Measurements from ENCODE around the gene NAA40. TPM values are rescaled to one million over a fixed set of nuclear protein-coding genes. Genes with fewer than 3 reads are reported as not detected.

The NAA40 gene
- total and polyA plus RNA-seq, 5 donors: 20.1 to 47.6 (median 29.1) TPM

DNA sequence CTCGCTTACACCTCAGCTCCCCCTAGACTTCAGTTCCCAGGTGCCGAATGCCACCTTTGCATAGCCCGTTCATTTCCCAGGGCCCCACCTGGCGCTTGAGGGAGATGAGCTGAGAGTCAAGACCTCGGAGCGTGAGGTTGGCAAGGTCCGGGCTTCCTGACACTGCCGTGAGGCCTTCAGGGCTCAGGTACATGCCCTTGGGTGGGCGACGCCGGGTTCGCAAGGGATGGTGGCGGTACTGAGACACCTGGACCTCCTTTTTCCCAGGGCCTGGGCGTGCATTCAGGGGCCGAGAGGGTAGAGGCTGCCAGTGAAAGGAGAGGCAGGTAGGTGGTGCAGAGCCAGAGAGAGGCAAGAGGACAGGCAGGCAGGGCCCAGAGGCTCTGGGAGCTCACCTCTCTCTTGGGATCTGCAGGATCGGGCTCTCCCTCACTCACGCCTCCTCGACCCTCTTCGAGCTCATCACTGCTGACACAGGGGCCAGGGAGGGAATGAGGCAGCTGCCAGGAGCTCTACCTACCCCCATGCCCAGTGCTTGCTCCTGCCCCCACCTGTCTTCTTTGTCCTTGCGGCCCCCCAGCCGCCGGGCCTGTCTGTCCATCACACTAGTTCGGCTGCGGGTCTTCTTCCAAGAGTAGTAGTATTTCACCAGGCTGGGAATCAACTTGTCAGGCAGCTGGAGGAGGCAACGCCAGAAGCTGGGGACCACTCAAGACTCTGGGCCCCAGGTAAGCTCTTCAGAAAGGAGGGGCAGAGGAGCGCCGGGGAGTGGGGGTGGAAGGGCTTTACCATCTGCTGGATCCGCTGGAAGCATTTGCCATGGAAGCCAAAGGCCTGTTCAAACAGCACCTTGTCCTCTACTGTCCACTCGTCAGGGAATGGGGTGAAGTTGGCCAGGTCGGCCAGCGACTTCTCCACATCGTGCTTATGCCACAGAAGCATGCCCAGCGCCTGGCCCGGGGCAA lies 24.7 kb upstream of the NAA40 start:
- WGBS: 93% methylated on average over 34 of the region's 34 CpGs
- no peak overlapping the region for H3K27ac ChIP-seq (ENCODE audit: low read length)
- H3K4me3 ChIP-seq (ENCODE audit: low read length): no peak overlapping the region
- DNase-seq (no peak), ATAC-seq (no peak)
- no peaks in the 10 kb centered on the region for H3K9me3 ChIP-seq (ENCODE audit: control insufficient read depth, low read length)
- H3K27me3 ChIP-seq (ENCODE audit: control insufficient read depth, insufficient read depth): no peaks in the 10 kb centered on the region
- peaks cover 7% of the 10 kb centered on the region for H3K4me1 ChIP-seq (ENCODE audit: control insufficient read depth, insufficient read depth, low read length)
- intact Hi-C loops (cut with DNase I): no loop called here

- Histone ChIP-seq H3K9me3 (ENCODE audit: control insufficient read depth, low read length) (no peaks in the 10 kb centered on the region), H3K4me3 (ENCODE audit: low read length) (no peak overlapping the region), H3K4me1 (ENCODE audit: control insufficient read depth, insufficient read depth, low read length) (peaks cover 11% of the 10 kb centered on the region), H3K27ac (ENCODE audit: low read length) (no peak overlapping the region), H3K27me3 (ENCODE audit: control insufficient read depth, insufficient read depth) (no peaks in the 10 kb centered on the region)
- intact Hi-C loops (cut with DNase I): no loop called here
- WGBS: 50% methylated on average over 20 of the region's 20 CpGs
- no peak for DNase-seq
- ATAC-seq: no peak
Measured at GRCh38 chr11:63914896-63915691, 23.7 kb upstream of the NAA40 start.

DNA sequence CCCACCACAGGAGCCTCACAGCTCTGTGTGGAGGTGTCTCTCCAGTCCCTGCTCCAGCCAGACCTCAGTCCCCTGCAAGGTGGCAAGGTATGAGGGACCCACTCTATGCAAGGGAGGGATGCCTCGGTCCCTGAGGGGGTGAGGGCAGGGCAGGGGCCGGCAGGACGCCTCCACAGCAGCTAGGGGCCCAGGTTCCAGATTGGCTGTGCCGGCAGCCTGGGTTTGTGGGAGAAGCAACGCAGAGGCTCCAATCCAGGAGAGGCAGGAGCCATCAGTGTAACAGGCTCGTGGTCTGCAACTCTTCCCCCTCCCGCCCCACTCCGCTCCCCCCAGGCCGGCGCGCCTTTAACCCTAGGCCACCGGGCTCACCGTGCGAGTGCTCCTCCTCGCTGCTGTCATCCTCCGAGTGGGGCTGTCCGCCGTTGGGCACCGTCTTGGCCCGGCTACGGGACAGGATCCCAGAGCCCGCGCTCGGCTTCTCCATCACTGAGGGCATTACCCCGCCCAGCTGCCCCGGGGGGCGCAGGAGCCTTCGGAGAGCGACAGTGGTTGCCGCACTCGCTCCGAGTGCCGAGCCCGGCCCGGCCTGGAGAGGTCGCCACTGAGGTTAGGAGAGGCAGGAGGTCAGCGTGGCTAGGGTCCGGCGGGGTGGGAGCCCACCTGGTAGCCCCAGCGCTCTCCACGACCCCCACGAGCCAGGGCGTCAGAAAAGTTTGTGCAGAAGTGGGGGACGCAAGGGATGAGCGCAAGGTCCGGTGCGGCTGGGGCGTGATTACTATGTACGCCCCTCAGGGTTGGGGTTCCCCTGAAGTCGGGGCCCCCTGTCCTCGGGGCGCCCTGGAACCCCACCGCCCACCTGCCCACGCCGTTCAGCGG lies 22.6 kb upstream of the NAA40 start:
- DNase-seq (peak; percentile 60 to 88 (median 82)), ATAC-seq (no peak)
- H3K4me1 ChIP-seq (ENCODE audit: control insufficient read depth, insufficient read depth, low read length): peaks cover 11% of the 10 kb centered on the region
- no peaks in the 10 kb centered on the region for H3K27me3 ChIP-seq (ENCODE audit: control insufficient read depth, insufficient read depth)
- H3K4me3 ChIP-seq (ENCODE audit: low read length): peak overlapping the region; percentile 59
- H3K27ac ChIP-seq (ENCODE audit: low read length): peak overlapping the region; percentile 31
- H3K9me3 ChIP-seq (ENCODE audit: control insufficient read depth, low read length): no peaks in the 10 kb centered on the region
- WGBS: 4% methylated on average over 56 of the region's 56 CpGs
- intact Hi-C loops (cut with DNase I): loop anchor here in 1 of 4 donors (2.0 kb wide), 1 partner anchor 75 kb away; no protein-coding TSS in a partner anchor

DNA sequence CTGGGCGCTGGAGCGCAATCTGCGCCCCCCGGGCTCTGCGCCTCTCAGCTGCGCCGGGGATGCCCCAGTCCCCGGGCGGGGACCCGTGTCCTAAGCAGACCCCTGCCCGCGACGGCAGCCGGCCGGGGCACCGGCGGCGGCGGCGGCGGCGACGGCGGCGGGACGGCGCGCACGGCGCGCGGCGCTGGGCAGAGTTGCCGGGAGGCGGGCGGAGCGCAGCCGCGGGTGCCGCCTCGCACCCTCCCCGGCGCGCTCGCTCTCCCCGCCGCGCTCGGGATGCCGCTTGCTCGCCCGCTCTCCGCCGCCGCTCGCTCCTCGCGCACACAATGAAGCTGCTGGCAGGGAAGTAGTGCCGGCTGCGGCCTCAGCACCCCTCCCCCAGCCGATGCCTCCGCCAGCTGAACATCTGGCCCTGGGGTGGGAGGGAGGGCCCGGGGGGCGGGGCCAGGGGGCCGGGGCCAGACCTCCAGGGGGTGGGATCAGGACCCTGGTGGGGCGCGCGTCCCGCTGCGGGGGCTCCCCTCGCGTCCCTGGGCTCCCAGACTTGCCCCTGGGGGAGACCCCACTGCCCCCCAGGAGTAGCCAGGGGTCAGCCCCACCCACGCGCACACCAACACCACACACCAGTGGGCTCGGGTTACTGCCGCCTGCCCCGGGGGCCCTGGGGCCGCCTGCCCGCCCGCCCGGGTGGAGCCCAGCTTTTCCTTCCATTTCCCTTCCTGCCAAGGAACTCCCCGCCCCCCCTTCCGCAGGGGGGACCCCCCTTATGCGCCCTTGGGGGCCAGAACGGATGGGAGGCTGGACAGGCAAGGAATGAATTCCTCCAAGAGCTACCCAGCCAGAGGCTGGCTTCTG lies 21.7 kb upstream of the NAA40 start, which contains the start of gene RCOR2:
Gene RCOR2, minus strand, starts transcription at position 328 of the 855 bp plus-strand sequence. CDS start 708 bp downstream, outside the sequence.
- Histone ChIP-seq H3K9me3 (ENCODE audit: control insufficient read depth, low read length) (no peaks in the 10 kb centered on the region), H3K4me1 (ENCODE audit: control insufficient read depth, insufficient read depth, low read length) (peaks cover 11% of the 10 kb centered on the region), H3K27me3 (ENCODE audit: control insufficient read depth, insufficient read depth) (no peaks in the 10 kb centered on the region), H3K4me3 (ENCODE audit: low read length) (peak within 1 kb of the TSS; percentile 59), H3K27ac (ENCODE audit: low read length) (peak within 1 kb of the TSS; percentile 82)
- DNase-seq (peak; percentile 84 to 94 (median 94)), ATAC-seq (peak; percentile 47 to 56)
- intact Hi-C loops (cut with DNase I): loop anchor here in 1 of 4 donors (2.0 kb wide), 1 partner anchor 74 kb away; no protein-coding TSS in a partner anchor
- WGBS: under 1% methylated on average over 85 of the region's 85 CpGs

DNA sequence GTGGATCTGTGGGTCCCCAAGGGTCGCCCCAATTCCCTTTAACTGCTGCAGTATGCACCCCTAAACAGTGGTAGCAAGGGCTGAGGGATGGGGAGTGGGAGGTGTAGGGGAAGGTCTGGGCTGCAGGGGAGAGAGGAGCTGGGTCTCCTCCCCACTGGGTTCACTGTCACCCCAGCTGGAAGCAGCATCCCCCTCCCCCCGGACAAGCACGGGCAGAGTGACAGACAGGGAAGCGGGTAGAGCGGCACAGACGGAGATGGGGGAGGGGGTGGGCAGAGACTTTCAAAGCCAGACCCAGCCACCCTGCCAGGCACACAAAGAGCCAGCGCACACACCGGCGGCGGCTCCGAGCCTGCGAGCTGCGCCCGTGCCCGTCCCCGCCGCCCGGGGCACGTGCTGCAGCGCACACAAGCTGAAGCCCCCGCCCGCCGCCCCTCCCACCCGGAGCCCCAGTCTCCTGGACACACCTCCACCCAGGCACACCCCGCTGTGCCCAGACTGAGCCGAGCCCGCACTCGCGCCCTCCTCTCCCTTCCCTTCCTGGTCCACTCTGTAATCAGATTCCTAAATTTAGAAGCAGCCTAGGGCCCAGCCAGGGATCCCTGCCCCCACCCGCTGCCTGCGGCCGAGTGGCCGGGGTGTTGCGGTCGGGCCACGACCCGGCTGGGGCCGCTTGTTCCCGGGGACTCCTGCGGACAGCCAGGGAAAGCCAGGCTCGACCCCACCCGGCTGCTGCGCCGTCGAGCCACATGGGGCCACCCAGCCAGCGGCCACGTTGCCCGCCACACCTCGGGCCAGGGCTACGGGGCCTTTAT lies 20.9 kb upstream of the NAA40 start:
- intact Hi-C loops (cut with DNase I): loop anchor here in 1 of 4 donors (2.0 kb wide), 1 partner anchor 73 kb away; no protein-coding TSS in a partner anchor
- peak overlapping the region; percentile 59 for H3K4me3 ChIP-seq (ENCODE audit: low read length)
- WGBS: 3% methylated on average over 50 of the region's 50 CpGs
- peak overlapping the region; percentile 82 for H3K27ac ChIP-seq (ENCODE audit: low read length)
- ATAC-seq (peak; percentile 65 to 67), DNase-seq (peak; percentile 73 to 93 (median 90))
- H3K9me3 ChIP-seq (ENCODE audit: control insufficient read depth, low read length): no peaks in the 10 kb centered on the region
- H3K4me1 ChIP-seq (ENCODE audit: control insufficient read depth, insufficient read depth, low read length): peaks cover 11% of the 10 kb centered on the region
- H3K27me3 ChIP-seq (ENCODE audit: control insufficient read depth, insufficient read depth): no peaks in the 10 kb centered on the region

GRCh38 chr11:63918507-63919191 lies 20.2 kb upstream of the NAA40 start:
- WGBS: 34% methylated on average over 9 of the region's 9 CpGs
- no peak for ATAC-seq
- H3K4me1 ChIP-seq (ENCODE audit: control insufficient read depth, insufficient read depth, low read length): peaks cover 11% of the 10 kb centered on the region
- H3K27me3 ChIP-seq (ENCODE audit: control insufficient read depth, insufficient read depth): no peaks in the 10 kb centered on the region
- peak overlapping the region; percentile 82 for H3K27ac ChIP-seq (ENCODE audit: low read length)
- no peaks in the 10 kb centered on the region for H3K9me3 ChIP-seq (ENCODE audit: control insufficient read depth, low read length)
- DNase-seq: peak in 1 of 3 donors; percentile 71
- H3K4me3 ChIP-seq (ENCODE audit: low read length): peak overlapping the region; percentile 5
- intact Hi-C loops (cut with DNase I): no loop called here

GRCh38 chr11:63919267-63920125 lies 19.3 kb upstream of the NAA40 start:
- intact Hi-C loops (cut with DNase I): no loop called here
- Histone ChIP-seq H3K27ac (ENCODE audit: low read length) (peak overlapping the region; percentile 89), H3K4me3 (ENCODE audit: low read length) (peak overlapping the region; percentile 5), H3K4me1 (ENCODE audit: control insufficient read depth, insufficient read depth, low read length) (peaks cover 11% of the 10 kb centered on the region), H3K9me3 (ENCODE audit: control insufficient read depth, low read length) (no peaks in the 10 kb centered on the region), H3K27me3 (ENCODE audit: control insufficient read depth, insufficient read depth) (no peaks in the 10 kb centered on the region)
- DNase-seq: peak; percentile 53 to 85 (median 80)
- 15% methylated on average over 41 of the region's 41 CpGs for WGBS
- ATAC-seq: peak; percentile 15 to 25

Data from right cardiac atrium (tissue), 5 donors.